Testis (tissue), 2 donors: Measurements from ENCODE around the gene CLEC16A.

Experiments
- CTCF ChIP-seq, 3 experiments: fragments of 450-650 bp in 2 of 3; fragments of 200-600 bp in 1 of 3; sonication (generic) in 1 of 3; IDR thresholded peaks; one replicate each; pipeline ENCODE4 v1.5.1; 2016 to 2019; ENCODE audit warnings: antibody characterized with exemption in 3 of 3, mild to moderate bottlenecking in 2 of 3, moderate library complexity in 1 of 3
- POLR2A ChIP-seq: fragments of 450-650 bp; IDR thresholded peaks from one replicate; pipeline ENCODE4 v1.6.1; 2017; ENCODE audit warnings: antibody characterized with exemption, mild to moderate bottlenecking, moderate library complexity

DNA sequence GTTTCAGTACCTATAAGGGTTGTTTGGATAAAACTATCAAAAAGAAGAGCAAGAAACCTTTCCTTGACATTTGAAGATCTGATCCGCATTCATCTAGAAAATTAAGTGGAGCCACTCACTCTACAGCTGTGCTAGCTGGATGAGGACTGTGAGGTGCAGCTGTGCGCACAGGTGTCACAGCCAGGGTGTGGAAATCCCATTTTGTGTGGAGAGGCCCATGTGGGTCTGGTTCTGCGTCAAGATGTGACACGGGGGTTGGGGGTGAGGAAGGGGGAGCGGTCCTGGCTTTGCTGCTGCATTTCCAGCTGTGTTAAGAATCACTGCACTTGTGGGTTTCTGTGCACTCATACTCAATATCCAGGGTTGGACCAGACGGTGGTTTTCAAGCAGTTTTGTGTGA, 70.7 kb downstream of the CLEC16A start:
- TF ChIP-seq CTCF (IDR thresholded peaks at IDR 0.05): no peak
- no peak for TF ChIP-seq POLR2A
